PFSK-1 (cell line): Measurements from ENCODE around the gene MLST8.

Source experiments
- FOXP2 ChIP-seq: optimal IDR thresholded peaks from 2 replicates; pipeline ENCODE3; 2011; ENCODE audit warnings: borderline replicate concordance, control low read depth, inconsistent platforms; ENCODE audit not compliant: insufficient read depth; ENCODE audit errors: extremely low read length, extremely low read depth
- POLR2AphosphoS5 ChIP-seq: IDR thresholded peaks from 2 replicates; pipeline ENCODE4 v1.6.1; 2012; ENCODE audit warnings: low read depth, mild to moderate bottlenecking, control low read depth, low read length, moderate library complexity
- REST ChIP-seq, 2 experiments: IDR thresholded peaks; 2 replicates each; pipeline versions ENCODE4 v1.6.1 to v1.8.0; 2011 to 2012; ENCODE audit warnings: low read depth in 2 of 2, low read length in 2 of 2, control low read depth in 1 of 2, inconsistent platforms in 1 of 2, mild to moderate bottlenecking in 1 of 2, moderate library complexity in 1 of 2; ENCODE audit not compliant: insufficient read depth in 1 of 2
- SIN3A ChIP-seq: IDR thresholded peaks from 2 replicates; pipeline ENCODE4 v1.6.1; 2012; ENCODE audit warnings: mild to moderate bottlenecking, low read length, moderate library complexity, borderline replicate concordance; ENCODE audit not compliant: insufficient read depth
- TAF1 ChIP-seq: IDR thresholded peaks from 2 replicates; pipeline ENCODE4 v1.6.1; 2012; ENCODE audit warnings: low read length, control low read depth, borderline replicate concordance; ENCODE audit not compliant: insufficient read depth

Gene MLST8

GRCh38 chr16:2163211-2163881, 41.9 kb upstream of the MLST8 start:
- TF ChIP-seq FOXP2 (no peak), SIN3A (no peak), POLR2AphosphoS5 (no peak), TAF1 (no peak), REST (IDR thresholded peaks at IDR 0.05; ENCODE audit: insufficient read depth in 1 of 2, low read depth in 2 of 2, low read length in 2 of 2) (no peak)

GRCh38 chr16:2165861-2166260, 39.4 kb upstream of the MLST8 start:
- no peak for TF ChIP-seq SIN3A
- TF ChIP-seq POLR2AphosphoS5 = no peak
- no peak for TF ChIP-seq REST (IDR thresholded peaks at IDR 0.05; ENCODE audit: insufficient read depth in 1 of 2, low read depth in 2 of 2, low read length in 2 of 2)
- TF ChIP-seq TAF1 = no peak
- TF ChIP-seq FOXP2 = no peak

- TF ChIP-seq SIN3A = no peak
- TF ChIP-seq TAF1 = no peak
- TF ChIP-seq POLR2AphosphoS5 = no peak
- no peak for TF ChIP-seq REST (IDR thresholded peaks at IDR 0.05; ENCODE audit: insufficient read depth in 1 of 2, low read depth in 2 of 2, low read length in 2 of 2)
- TF ChIP-seq FOXP2 = no peak
These were observed 38.8 kb upstream of the MLST8 start for GRCh38 chr16:2166263-2167067.

- TF ChIP-seq POLR2AphosphoS5 (no peak), SIN3A (no peak), REST (IDR thresholded peaks at IDR 0.05; ENCODE audit: insufficient read depth in 1 of 2, low read depth in 2 of 2, low read length in 2 of 2) (no peak), FOXP2 (no peak), TAF1 (no peak)
These were observed 38.1 kb upstream of the MLST8 start for GRCh38 chr16:2167068-2167638.
